PC-9 (cell line): ENCODE data around the gene MARK2. TPM values are rescaled to one million over a fixed set of nuclear protein-coding genes. Genes with fewer than 3 reads are reported as not detected.

ENCODE experiments used
- BruUV-seq: library from RNA; stranded (reverse); fragments of 400-500 nt; replicated peaks from 2 replicates; lab custom pipeline; 2021; lab: Mats Ljungman, UMichigan
- CTCF ChIA-PET: fragments of 300-600 bp; sonication (Branson Sonifier 250); formaldehyde crosslinking; loops from one replicate; lab custom pipeline; 2022; ENCODE audit warnings: antibody characterized with exemption; lab: Charles Lee
- POLR2A ChIA-PET: fragments of 300-600 bp; sonication (Branson Sonifier 250); formaldehyde crosslinking; loops from one replicate; lab custom pipeline; 2022; ENCODE audit warnings: antibody characterized with exemption; ENCODE audit not compliant: unreplicated experiment; lab: Charles Lee
- DNase-seq, 2 experiments: peaks; one replicate each; pipeline versions ENCODE4 v3.0.0 to v3.0.0-alpha.2; 2015 to 2022; ENCODE audit warnings: mixed read lengths in 1 of 2
- H2AFZ ChIP-seq: fragments of 200-600 bp; sonication (generic); 2 replicates; pipeline ENCODE4 v1.8.1; 2017; ENCODE audit warnings: antibody characterized with exemption
- H3F3A ChIP-seq: fragments of 200-600 bp; sonication (generic); 2 replicates; pipeline ENCODE4 v1.8.1; 2017; ENCODE audit warnings: antibody characterized with exemption, mild to moderate bottlenecking, low read depth; ENCODE audit not compliant: insufficient read depth
- H3K27ac ChIP-seq: fragments of 200-600 bp; sonication (generic); 2 replicates; pipeline ENCODE4 v1.6.1; 2016; ENCODE audit warnings: mixed run types
- H3K27me3 ChIP-seq: fragments of 200-600 bp; sonication (generic); 2 replicates; pipeline ENCODE4 v1.6.1; 2016; ENCODE audit warnings: low read depth, mixed run types; ENCODE audit not compliant: insufficient read depth
- H3K36me3 ChIP-seq: fragments of 200-600 bp; sonication (generic); 2 replicates; pipeline ENCODE4 v1.6.1; 2016; ENCODE audit warnings: low read depth, mixed run types
- H3K4me1 ChIP-seq: fragments of 200-600 bp; sonication (generic); replicated peaks from 2 replicates; pipeline ENCODE4 v1.6.1; 2016; ENCODE audit warnings: mixed run types; ENCODE audit not compliant: insufficient read depth
- H3K4me2 ChIP-seq: fragments of 200-600 bp; sonication (generic); 2 replicates; pipeline ENCODE4 v1.6.1; 2017; ENCODE audit warnings: mixed run types
- H3K4me3 ChIP-seq: fragments of 200-600 bp; sonication (generic); 2 replicates; pipeline ENCODE4 v1.6.1; 2016; ENCODE audit warnings: mixed run types
- H3K79me2 ChIP-seq: fragments of 200-600 bp; sonication (generic); 2 replicates; pipeline ENCODE4 v1.6.1; 2017; ENCODE audit warnings: low read depth, mixed run types
- H3K9me2 ChIP-seq: fragments of 200-600 bp; sonication (generic); 2 replicates; pipeline ENCODE4 v1.8.1; 2017; ENCODE audit warnings: mild to moderate bottlenecking; ENCODE audit not compliant: insufficient read depth
- H3K9me3 ChIP-seq: fragments of 200-600 bp; sonication (generic); 2 replicates; pipeline ENCODE4 v1.8.1; 2016; ENCODE audit warnings: low read depth; ENCODE audit not compliant: insufficient read depth
- H4K20me1 ChIP-seq: fragments of 200-600 bp; sonication (generic); 2 replicates; pipeline ENCODE4 v1.8.1; 2017; ENCODE audit not compliant: insufficient read depth
- EZH2 ChIP-seq: fragments of 200-600 bp; sonication (generic); IDR thresholded peaks from 2 replicates; pipeline ENCODE4 v1.8.0; 2017; ENCODE audit warnings: antibody characterized with exemption, low read depth
- intact Hi-C: fragments of 100-400 bp; cut with micrococcal nuclease; formaldehyde crosslinking; loops from one replicate; pipeline ENCODE4 v1.10.0; 2022; ENCODE audit not compliant: unreplicated experiment
- total RNA-seq: library from RNA; stranded (reverse); gene quantifications from 2 replicates; pipeline ENCODE4 v1.2.3, GENCODE V29; 2021
- TF ChIP-seq, protein P1 (sequence below): fragments of 200-600 bp; sonication (generic); conservative IDR thresholded peaks from 2 replicates; pipeline ENCODE4 v1.6.1; 2017; ENCODE audit warnings: mixed run types, antibody characterized with exemption, mild to moderate bottlenecking, moderate library complexity

The MARK2 gene
- total RNA-seq, 1 experiment from 2014 or later = 65.0 TPM

DNA sequence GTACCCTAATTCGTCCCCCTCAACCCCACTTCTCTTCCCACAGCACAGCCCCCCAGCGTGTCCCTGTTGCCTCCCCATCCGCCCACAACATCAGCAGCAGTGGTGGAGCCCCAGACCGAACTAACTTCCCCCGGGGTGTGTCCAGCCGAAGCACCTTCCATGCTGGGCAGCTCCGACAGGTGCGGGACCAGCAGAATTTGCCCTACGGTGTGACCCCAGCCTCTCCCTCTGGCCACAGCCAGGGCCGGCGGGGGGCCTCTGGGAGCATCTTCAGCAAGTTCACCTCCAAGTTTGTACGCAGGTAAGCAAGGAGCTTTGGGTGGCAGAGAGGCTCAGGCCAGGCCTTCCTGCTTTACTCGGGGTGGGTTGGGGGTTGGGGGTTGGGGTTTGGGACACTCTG, 65.8 kb downstream of the MARK2 start:
- Histone ChIP-seq H3K4me1 (no peaks in the 10 kb centered on the region), H3K27ac (no peak overlapping the region), H3K79me2 (no peaks in the 10 kb centered on the region), H3F3A (peaks cover 29% of the 10 kb centered on the region; the same call in 1 of the 2 replicates), H3K27me3 (no peaks in the 10 kb centered on the region), H3K4me3 (no peak overlapping the region), H3K36me3 (peaks cover 25% of the 10 kb centered on the region; the same call in 1 of the 2 replicates), H3K4me2 (no peak overlapping the region), H4K20me1 (peaks cover 15% of the 10 kb centered on the region; the same call in 1 of the 2 replicates), H3K9me3 (no peaks in the 10 kb centered on the region), H3K9me2 (no peaks in the 10 kb centered on the region), H2AFZ (no peak overlapping the region)
- BruUV-seq = no TSS peak
- TF ChIP-seq EZH2 = no peak
- TF ChIP-seq, protein P1, sequence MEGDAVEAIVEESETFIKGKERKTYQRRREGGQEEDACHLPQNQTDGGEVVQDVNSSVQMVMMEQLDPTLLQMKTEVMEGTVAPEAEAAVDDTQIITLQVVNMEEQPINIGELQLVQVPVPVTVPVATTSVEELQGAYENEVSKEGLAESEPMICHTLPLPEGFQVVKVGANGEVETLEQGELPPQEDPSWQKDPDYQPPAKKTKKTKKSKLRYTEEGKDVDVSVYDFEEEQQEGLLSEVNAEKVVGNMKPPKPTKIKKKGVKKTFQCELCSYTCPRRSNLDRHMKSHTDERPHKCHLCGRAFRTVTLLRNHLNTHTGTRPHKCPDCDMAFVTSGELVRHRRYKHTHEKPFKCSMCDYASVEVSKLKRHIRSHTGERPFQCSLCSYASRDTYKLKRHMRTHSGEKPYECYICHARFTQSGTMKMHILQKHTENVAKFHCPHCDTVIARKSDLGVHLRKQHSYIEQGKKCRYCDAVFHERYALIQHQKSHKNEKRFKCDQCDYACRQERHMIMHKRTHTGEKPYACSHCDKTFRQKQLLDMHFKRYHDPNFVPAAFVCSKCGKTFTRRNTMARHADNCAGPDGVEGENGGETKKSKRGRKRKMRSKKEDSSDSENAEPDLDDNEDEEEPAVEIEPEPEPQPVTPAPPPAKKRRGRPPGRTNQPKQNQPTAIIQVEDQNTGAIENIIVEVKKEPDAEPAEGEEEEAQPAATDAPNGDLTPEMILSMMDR = no peak
- ChIA-PET POLR2A (no interaction called here), CTCF (no interaction called here)
- intact Hi-C loops = no loop called here
- no peak for DNase-seq

DNA sequence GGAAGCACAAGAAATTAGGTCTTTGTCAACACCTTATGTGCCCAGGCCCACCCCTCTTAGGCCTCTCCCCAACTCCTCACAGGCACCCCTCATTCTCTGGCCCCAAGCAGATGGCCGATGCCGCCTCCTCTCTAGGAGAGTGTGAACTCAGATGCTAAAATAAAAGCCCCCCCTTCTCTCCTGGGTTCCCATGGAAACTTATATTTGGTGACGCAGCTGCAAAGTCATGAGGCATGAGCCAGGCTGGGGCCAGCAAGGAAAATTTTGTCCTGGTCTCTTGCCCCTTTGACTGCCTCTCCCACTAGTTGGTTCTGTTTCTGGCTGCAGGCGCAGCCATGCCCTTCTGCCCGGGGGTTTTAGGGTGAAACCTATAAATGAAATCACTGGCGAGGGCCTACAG, 66.3 kb downstream of the MARK2 start:
- H3K4me3 ChIP-seq = no peak overlapping the region
- TF ChIP-seq, protein P1 = no peak
- no peak for TF ChIP-seq EZH2
- no peaks in the 10 kb centered on the region for H3K79me2 ChIP-seq
- H3K9me2 ChIP-seq = no peaks in the 10 kb centered on the region
- H3K27me3 ChIP-seq = no peaks in the 10 kb centered on the region
- POLR2A ChIA-PET = no interaction called here
- no peaks in the 10 kb centered on the region for H3K4me1 ChIP-seq
- H2AFZ ChIP-seq = no peak overlapping the region
- H3F3A ChIP-seq = peaks cover 32% of the 10 kb centered on the region; the same call in 1 of the 2 replicates
- intact Hi-C loops = no loop called here
- H3K27ac ChIP-seq = no peak overlapping the region
- no TSS peak for BruUV-seq
- H3K9me3 ChIP-seq = no peaks in the 10 kb centered on the region
- peaks cover 15% of the 10 kb centered on the region; the same call in 1 of the 2 replicates for H4K20me1 ChIP-seq
- CTCF ChIA-PET = no interaction called here
- no peak for DNase-seq
- no peak overlapping the region for H3K4me2 ChIP-seq
- peaks cover 25% of the 10 kb centered on the region; the same call in 1 of the 2 replicates for H3K36me3 ChIP-seq

DNA sequence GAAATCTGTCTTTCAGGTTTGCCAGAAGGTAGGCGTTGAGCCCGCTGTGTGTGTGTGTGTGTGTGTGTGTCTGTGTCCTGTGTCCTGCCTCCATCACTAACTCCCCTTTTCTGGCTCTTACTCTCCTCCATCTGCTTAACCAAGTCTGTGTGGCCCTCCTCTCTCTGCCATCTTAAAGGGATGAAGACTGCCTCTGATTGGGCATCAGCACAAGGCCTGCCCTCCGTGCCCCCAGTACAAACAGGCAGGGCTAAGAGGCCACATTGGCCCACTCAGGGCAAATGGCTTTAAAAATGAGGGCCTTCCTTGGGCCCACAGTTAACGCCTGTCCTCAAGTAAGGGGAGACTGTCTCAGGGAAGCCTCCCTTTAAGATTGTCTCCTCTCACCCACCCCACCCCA, 67.2 kb downstream of the MARK2 start:
- ChIA-PET CTCF (interaction anchor here (0.6 to 1.4 kb wide), 3 partner anchors 40 to 523 kb away, joined by 4 to 6 read pairs (median 5); partner anchors contain the start of gene MARK2), POLR2A (interaction anchor here (0.5 kb wide), 1 partner anchor 124 kb away, joined by 5 read pairs; no protein-coding TSS in a partner anchor)
- Histone ChIP-seq H4K20me1 (peaks cover 15% of the 10 kb centered on the region; the same call in 1 of the 2 replicates), H3K27me3 (no peaks in the 10 kb centered on the region), H3F3A (peaks cover 33% of the 10 kb centered on the region; the same call in 1 of the 2 replicates), H2AFZ (no peak overlapping the region), H3K9me3 (no peaks in the 10 kb centered on the region), H3K27ac (no peak overlapping the region), H3K79me2 (no peaks in the 10 kb centered on the region), H3K4me3 (no peak overlapping the region), H3K4me2 (no peak overlapping the region), H3K36me3 (peaks cover 17% of the 10 kb centered on the region; the same call in 1 of the 2 replicates), H3K4me1 (no peaks in the 10 kb centered on the region), H3K9me2 (no peaks in the 10 kb centered on the region)
- intact Hi-C loops = no loop called here
- DNase-seq = no peak
- no TSS peak for BruUV-seq
- no peak for TF ChIP-seq EZH2
- TF ChIP-seq, protein P1 = no peak
